Ureter (tissue), 1 donor: ENCODE measurements around the gene SPAG5. TPM values are rescaled to one million over a fixed set of nuclear protein-coding genes. Genes with fewer than 3 reads are reported as not detected.
A peak's percentile ranks its signal among the peaks of the same experiment; 100 is the strongest.

Experiments used
- DNase-seq: peaks from one replicate; pipeline ENCODE4 v3.0.0-alpha.2; 2020; ENCODE audit warnings: low spot score
- total RNA-seq: library from RNA; stranded (reverse); gene quantifications from one replicate; pipeline ENCODE4 v1.2.4, GENCODE V29; 2023
- donor health status: DM: yes; HTN: yes; CAD: no.

SPAG5 gene
- total RNA-seq, 1 donor from 2014 or later: 8.5 TPM

DNA sequence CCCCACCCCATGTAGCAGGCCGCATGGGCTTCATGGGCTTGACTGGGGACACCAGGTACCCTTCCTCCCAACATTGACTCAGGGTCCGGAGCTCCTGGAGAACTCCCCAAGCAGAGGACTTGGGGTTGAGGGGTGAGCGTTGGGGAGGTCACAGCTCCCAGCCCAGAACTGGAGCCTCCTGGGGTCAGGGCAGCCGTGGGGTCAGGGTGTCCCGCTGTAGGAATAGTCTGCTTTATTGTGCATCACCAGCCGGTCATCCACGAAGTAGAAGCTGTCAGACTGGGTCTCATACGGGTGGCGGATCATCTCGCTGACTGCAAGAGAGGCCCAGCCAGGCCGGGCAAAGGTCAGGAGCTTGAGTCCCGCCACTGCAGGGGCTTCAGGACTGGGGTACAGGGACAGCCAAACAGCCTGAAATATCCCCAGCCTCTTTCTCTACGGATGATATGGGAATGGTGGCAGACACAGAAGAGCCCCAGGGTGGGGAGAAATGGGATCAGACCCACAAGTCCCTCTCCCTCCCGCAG, 51.7 kb downstream of the SPAG5 start:
- no peak for DNase-seq

DNA sequence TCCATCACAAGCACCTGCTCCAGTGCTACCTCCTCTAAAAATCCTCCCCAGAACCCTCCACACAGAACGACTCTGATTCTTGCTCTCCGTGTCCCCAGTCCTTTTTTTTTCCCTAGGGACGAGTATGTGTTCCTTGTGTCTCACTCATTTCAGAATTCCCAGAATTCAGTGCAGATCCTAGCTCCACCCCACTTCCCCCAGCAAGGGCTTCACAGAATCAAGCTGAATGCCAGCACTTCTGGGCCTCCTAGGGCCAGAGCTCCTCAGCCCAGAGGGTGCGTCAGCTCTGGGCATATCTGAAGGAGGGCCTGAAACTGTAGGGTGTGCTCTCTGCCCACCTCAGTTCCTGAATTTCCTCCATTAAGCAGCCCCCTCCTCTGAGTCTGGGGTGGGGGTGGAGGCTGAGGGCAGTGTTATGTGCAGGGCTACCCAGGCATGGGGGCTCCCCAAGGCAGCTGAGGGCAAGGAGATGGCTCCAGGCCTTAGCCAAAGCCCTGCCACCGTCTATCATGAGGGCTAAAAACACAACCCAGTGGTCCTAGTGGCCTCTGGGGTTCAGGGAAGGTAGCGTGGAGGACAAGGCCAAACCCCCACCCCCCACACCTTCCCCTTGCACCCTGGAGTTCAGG, 52.9 kb downstream of the SPAG5 start:
- no peak for DNase-seq

DNA sequence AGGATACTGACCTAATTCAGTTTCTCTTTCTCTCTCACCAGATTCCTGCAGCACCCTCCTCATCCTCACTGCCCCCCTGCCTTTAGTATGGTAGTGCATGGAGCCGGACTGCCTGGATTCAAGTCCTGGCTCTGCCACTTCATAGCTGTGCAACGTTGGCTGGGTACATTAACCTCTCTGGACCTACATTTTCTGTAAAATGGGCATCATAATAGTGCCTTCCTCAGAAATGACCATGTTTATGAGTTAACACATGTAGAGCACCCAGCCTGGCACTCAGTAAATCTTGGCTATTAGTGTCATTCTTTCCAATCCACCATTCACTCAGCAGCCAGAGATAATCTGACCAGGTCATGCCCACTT, 53.7 kb downstream of the SPAG5 start:
- DNase-seq: no peak

DNA sequence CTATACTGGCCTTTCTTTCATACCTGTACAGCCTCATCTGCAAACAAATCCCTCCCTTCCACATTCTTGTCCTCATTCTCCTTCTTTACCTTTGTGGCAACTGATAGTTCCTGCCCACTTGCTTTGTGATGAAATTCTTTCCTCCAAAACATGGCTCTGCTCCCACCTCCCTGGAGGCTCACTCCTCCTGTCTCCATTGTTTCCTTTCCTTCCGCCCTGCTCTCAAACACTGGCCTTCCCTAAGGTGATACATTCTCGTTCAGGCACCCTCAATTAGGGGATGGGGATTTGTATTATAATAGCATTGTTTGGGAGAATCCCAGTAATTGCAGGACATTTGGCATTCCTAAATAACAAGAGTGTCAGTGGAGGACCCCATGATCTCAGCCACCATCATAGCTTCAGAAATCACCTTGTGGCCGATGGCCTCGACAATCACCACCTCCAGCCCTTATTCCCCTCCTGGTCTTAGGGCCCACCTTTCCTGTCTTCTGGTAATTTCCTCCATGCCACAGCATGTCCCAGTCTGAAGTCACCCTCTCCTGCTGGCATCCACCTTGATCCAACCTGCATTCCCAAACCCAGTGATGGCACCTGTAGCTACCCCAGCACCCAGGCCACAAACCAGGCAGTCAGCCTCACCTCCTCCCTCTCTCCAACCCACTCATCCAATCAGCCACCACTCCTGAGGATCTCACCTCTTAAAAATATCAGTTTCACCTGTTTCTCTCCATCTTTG, 54.3 kb downstream of the SPAG5 start:
- DNase-seq: no peak

DNA sequence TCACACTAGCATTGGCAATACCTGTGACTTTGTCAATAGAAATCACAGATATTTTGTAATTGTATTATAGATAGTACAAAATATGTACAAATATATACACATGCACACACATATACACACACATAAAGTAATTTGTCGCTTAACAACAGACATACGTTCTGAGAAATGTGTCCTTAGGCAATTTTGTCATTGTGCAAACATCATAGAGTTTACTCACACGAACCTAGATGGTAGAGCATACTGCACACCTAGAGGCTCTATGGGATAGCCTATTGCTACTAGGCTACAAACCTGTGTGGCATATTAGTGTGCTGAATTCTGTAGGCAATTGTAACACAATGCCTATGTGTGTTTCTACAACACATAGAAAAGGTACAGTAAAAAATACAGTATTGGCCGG, 57.4 kb downstream of the SPAG5 start:
- DNase-seq: no peak

DNA sequence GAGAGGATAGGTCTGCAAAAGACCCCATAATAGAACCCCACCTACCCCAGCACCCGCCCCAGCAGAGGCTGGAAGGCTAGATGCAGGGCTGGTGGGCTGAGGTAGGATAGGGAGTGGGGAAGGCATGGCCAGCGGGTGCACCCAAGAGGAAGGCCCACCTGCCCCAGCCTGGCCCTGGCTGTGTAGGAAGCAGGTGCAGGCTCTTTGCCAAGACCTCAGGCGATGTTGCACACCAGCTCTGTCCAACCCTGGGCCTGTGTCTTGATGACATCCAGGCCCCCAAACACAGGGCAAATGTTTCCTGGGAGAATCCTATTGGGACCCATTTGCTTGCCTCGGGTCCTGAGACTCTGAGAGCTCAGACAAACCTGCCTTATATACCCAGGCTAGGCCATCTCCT, 58.6 kb downstream of the SPAG5 start:
- DNase-seq: no peak

DNA sequence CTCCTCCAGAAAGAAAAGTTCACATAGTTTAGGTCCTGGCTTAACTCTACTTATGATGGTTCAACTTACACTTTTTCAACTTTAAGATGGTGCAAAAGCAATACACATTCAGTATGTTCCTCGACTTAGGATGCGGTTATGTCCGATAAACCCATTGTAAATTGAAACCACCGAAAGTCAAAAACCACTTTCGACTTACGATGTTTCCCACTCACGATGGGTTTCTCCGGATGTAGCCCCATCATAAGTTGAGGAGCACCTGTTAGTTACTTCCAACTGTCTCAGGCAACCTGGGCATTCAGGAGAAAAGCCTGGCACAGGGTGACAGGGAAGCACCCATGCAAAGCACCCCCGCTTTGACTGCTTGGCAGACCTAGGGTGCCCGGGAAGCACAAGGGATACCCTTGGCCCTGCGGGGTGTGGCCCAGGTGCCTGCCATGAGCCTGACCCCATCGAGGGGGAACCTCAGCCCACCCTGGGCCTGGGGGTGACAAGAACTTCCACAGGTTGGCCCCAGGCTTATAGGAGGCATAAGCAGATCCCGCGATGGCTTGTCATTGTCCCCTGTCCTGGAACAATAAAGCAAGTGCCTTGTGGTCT, 60.4 kb downstream of the SPAG5 start:
- no peak for DNase-seq

DNA sequence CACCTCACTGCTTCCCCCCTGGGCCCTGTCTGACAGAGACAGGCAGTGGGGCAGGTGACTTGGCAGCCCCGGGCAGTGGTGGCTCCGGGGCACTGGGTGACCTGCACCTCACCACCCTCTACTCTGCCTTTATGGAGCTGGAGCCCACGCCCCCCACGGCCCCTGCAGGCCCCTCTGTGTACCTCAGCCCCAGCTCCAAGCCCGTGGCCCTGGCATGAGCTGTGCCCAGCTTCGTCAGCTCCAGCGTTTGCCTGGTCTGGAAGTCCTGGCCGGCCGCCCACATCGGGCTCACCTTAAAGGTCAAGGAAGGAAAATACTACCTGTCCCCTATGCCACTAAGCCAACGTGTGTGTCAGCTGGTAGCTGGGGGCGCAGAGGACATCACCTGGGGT, 61.6 kb downstream of the SPAG5 start:
- DNase-seq: no peak

DNA sequence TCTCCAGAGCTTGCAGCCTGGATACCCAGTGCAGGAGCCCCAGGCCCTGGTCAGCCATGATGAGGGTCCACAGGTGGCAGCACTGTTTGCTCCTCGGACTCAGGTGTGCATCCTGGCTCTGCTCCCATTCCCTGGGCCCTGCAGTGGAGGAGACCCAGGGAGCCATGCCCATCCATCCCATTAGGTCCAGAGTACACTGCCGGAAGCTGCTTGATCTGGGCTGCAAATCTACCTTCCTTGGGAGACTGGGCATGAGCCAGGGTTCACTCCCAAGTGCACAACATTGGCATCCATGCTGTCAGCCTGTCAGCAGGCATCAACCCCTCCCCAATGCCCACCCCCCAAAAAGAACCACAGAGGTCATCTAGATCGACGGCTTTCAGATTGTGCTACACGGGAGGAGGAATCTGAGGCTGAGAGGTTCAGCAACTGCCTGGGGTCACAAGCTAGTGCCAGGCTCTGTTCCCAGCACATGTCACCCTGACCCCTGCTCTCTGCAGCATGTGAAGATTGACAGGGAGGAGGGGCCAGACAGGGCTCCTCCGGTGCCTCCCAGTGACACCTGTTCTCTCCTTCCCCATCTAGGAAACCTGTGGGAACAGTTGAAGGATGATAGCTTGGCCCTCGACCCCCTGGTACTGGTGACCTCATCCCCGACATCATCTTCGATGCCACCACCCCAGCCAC, 62.1 kb downstream of the SPAG5 start:
- DNase-seq: no peak

DNA sequence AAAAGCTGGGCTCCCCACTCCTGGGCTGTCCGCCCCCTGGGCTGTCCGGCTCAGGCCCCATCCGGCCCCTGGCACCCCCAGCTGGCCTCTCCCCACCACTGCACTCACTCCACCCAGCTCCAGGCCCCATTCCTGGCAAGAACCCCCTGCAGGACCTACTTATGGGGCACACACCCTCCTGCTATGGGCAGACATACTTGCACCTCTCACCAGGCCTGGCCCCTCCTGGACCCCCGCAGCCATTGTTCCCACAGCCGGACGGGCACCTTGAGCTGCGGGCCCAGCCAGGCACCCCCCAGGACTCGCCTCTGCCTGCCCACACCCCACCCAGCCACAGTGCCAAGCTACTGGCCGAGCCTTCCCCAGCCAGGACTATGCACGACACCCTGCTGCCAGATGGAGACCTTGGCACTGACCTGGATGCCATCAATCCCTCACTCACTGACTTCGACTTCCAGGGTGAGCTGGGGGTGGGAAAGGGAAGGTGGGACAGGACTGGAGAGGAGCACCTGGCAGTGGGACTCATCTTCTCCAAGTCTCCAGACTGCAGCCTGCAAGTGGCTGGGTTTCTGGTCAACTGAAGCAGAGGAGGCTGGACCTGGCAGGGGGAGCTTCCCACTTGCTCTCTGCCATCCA, 64.0 kb downstream of the SPAG5 start:
- DNase-seq: no peak

DNA sequence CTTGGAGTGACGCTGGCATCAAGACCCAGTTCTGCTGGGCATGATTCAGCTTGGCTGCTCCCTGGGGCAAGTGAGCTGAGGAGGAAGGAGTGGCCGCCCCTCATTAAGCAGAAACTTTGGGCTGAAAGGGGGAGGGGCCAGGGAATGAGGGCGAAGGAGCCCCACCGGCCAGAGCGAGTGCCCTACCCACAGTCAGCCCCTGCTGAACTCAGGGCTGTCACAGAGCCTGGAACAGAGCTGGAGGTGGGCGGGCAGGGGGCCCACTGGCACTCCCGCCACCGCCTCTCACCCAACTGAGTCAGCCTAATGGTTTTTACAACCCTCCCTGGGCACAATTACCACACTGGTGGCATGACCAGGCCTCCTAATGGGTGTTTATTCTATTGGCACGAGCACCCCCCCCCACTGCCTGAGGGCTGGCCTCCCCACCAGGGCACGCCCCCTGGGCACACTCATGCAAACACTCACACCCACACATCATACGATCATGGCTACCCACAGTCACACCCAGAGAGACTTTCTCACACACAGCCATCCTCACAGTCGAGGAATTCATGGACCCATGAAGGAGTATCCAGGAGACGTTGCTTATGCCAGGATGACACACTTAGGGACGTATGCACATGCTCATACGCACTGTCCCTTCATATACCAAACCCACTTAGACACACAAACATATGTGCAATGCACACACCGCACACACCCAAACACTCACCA, 65.6 kb downstream of the SPAG5 start:
- peak; percentile 67 for DNase-seq

DNA sequence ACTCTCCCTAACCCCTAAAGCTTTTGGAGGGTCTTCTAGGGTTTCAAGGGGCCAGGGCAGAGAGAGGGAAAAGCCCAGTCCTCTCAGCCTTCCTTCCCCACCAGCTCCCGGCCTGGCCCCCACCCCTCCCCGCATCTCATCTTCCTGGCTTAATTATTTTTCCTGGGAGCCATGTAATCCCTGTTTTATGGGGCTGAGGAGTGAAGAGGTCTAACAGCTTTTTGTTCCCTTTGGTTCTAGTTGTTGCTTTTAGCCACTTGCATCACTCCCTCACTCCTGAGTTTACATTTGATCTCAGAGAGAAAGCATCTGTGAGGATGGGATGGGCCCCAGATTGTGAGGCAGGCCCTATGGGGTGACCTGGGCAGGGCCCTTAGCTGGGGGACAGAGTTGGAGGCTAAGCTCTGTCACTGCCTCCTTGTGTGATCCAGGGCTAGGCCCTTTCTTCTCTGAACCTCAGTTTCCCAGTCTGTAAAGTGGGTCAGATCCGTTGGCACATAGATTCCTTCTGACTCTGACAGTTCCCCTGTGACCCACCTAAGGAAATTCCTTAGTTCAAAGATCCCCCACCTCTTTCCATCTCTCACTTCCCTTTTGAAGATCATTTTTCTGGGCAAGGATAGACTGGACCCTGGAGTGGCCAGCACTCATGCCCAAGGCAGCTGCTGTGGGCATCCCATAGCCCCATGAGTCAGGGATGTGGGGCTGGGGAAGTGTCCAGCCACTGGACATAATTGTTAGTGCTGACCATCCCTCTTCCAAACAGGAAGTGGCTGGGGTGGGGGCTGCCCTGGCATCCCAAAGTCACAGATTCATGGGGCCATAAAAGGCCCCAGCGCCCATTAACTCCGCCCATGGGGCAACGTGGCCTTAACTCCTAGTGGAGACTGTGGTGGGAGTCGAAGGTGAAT, 66.5 kb downstream of the SPAG5 start:
- no peak for DNase-seq

DNA sequence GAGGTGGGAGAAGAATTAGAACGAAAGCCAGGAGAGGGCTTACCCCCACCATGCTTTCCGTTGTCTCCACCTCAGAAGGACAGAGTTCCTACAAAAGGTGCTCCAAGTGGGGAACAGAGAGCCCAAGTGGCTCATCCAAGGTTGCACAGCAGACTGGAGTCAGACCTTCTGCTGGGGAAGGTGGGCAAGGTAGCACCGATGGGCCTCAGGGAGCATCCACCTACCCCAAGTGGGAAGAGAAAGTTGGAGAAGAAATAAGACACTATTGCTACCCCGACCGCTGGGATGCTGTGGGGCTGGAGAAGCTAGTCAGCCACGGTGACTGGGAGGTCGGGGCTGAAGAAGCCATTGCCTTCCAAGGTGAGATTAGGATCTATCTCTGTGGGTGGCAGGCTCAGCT, 67.9 kb downstream of the SPAG5 start:
- no peak for DNase-seq

DNA sequence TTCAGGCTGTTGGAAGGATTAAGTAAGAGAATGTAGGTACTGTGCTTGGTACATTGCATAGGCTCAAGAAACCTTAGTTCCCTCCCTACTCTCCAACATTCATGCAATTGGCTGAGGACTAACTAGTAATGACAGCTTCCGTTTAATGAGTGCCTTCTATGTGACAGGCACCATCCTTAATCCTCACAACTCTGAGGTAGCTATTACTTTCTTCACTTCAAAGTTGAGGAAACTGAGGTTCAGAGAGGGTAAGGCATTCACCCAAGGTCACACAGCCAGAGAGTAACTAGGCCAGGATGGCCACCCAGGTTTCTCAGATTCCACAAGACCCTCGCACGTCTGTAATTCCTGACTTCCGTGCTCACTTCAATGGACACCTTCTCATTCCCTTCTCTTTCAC, 68.6 kb downstream of the SPAG5 start:
- DNase-seq: no peak

DNA sequence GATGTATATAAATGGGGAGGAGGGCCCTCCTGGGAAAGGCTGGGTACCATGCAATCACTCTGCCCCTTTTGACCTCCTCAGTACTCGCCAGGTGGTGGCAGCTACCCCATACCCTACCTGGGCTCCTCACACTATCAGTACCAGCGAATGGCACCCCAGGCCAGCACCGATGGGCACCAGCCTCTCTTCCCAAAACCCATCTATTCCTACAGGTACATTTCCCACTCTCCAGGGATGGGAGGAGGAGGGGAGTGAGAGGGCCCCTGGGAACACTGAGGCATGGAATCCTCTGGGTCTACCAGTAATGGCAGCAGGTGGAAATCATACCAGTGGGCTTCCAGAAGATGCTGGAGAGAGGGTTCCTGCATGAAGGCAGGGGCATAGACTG, 69.8 kb downstream of the SPAG5 start:
- DNase-seq: no peak

DNA sequence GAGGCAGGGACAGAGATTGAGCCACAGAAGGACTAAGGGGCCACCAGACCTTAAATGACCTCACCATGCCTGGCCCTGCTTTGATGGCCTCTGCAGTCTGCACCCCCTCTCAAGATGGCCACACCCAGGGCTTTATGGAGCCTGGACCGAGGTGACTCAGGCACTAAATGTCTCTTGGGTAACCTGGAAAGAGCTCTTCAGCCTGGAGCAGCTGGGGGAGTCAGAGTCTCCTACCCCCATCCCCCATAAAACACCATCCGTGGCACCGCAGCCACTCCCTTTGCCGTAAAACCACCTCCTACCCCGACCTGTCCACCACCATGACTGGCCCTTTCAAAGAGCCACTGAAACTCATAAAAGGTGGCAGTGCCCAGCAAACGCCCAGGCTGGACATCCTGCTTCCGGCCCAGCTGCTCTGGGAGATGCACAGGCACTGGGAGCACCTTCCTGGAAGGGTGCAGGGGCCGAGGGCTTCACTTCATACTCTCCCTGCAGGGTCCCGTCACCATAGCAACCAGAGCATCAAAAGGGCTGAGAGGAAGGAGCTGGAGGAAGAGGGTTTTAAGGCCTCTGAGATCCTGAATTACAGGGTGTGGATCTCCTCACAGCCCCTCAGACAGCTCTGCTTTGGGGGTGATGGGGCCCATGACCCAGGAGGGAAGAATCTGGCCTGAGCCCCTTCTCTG, 70.4 kb downstream of the SPAG5 start:
- no peak for DNase-seq

DNA sequence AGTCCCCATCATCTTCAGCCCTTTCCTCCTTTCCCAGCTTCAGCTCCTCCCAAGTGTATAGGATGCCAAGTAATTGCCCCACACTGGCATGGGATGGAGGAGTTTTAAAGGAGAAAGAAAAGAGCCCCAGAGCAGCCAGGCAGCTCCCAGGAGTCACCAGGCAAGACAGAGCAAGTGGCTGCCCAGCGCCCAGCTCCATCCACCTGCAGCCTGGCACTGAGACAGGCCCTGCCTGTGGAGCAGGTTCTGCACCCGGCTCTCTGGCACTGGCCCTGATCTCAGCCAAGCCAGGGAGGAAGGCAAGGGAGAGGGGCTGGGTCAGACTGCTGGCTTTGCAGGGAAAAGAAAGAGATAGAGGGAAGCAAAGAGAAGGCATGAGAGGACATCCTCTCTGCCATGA, 71.0 kb downstream of the SPAG5 start:
- peak; percentile 76 for DNase-seq
